H9 (cell line): Measurements from ENCODE around the gene DPH6. TPM values are rescaled to one million over a fixed set of nuclear protein-coding genes. Genes with fewer than 3 reads are reported as not detected.

Experiments used
- DNase-seq: peaks from one replicate; pipeline ENCODE4 v3.0.0-alpha.2; 2017
- H2AFZ ChIP-seq: one replicate; pipeline ENCODE4 v1.6.1; 2013; ENCODE audit warnings: mild to moderate bottlenecking, low read length, control low read depth, moderate library complexity
- H2AK5ac ChIP-seq: 2 replicates; pipeline ENCODE4 v1.6.1; 2013; ENCODE audit warnings: low read length, control low read depth, mixed read lengths; ENCODE audit not compliant: insufficient read length
- H2BK120ac ChIP-seq: one replicate; pipeline ENCODE4 v1.6.1; 2013; ENCODE audit warnings: low read depth, mild to moderate bottlenecking, low read length, control low read depth, inconsistent platforms; ENCODE audit not compliant: poor library complexity, severe bottlenecking
- H2BK12ac ChIP-seq: 2 replicates; pipeline ENCODE4 v1.6.1; 2013; ENCODE audit warnings: low read length, control low read depth, mixed read lengths, low read depth; ENCODE audit not compliant: insufficient read length
- H2BK15ac ChIP-seq: 2 replicates; pipeline ENCODE4 v1.6.1; 2013; ENCODE audit warnings: low read depth, low read length, control low read depth
- H2BK20ac ChIP-seq: one replicate; pipeline ENCODE4 v1.6.1; 2013; ENCODE audit warnings: low read depth, mild to moderate bottlenecking, low read length, control low read depth, inconsistent platforms; ENCODE audit not compliant: poor library complexity, severe bottlenecking
- H2BK5ac ChIP-seq: 2 replicates; pipeline ENCODE4 v1.6.1; 2013; ENCODE audit warnings: low read length, control low read depth, mixed read lengths; ENCODE audit not compliant: insufficient read length
- H3K14ac ChIP-seq: 2 replicates; pipeline ENCODE4 v1.6.1; 2013; ENCODE audit warnings: low read length, control low read depth; ENCODE audit not compliant: insufficient read depth
- H3K18ac ChIP-seq: 2 replicates; pipeline ENCODE4 v1.6.1; 2013; ENCODE audit warnings: low read depth, mild to moderate bottlenecking, mixed read lengths, low read length, control low read depth; ENCODE audit not compliant: insufficient read length
- H3K23ac ChIP-seq: 2 replicates; pipeline ENCODE4 v1.6.1; 2013; ENCODE audit warnings: low read length, control low read depth, mixed read lengths, low read depth; ENCODE audit not compliant: insufficient read length
- H3K23me2 ChIP-seq: 2 replicates; pipeline ENCODE4 v1.6.1; 2013; ENCODE audit warnings: low read depth, mild to moderate bottlenecking, mixed read lengths, low read length, control low read depth; ENCODE audit not compliant: insufficient read length, poor library complexity, severe bottlenecking
- H3K27ac ChIP-seq: 2 replicates; pipeline ENCODE4 v1.5.1; 2013; ENCODE audit warnings: low read length, control low read depth, mixed read lengths, low read depth; ENCODE audit not compliant: insufficient read length
- H3K27me3 ChIP-seq: 2 replicates; pipeline ENCODE4 v1.6.1; 2013; ENCODE audit warnings: low read length, control low read depth, inconsistent platforms; ENCODE audit not compliant: insufficient read depth
- H3K4ac ChIP-seq: 2 replicates; pipeline ENCODE4 v1.6.1; 2013; ENCODE audit warnings: low read depth, mild to moderate bottlenecking, control low read depth, inconsistent platforms, low read length, moderate library complexity
- H3K4me1 ChIP-seq: 2 replicates; pipeline ENCODE4 v1.6.1; 2013; ENCODE audit warnings: low read length, control low read depth, inconsistent platforms; ENCODE audit not compliant: insufficient read depth
- H3K4me2 ChIP-seq: 2 replicates; pipeline ENCODE4 v1.6.1; 2013; ENCODE audit warnings: low read length, control low read depth, mixed read lengths; ENCODE audit not compliant: insufficient read length, insufficient read depth
- H3K56ac ChIP-seq: 2 replicates; pipeline ENCODE4 v1.6.1; 2013; ENCODE audit warnings: low read depth, mild to moderate bottlenecking, mixed read lengths, low read length, control low read depth; ENCODE audit not compliant: insufficient read length
- H3K79me1 ChIP-seq: 2 replicates; pipeline ENCODE4 v1.6.1; 2013; ENCODE audit warnings: low read depth, mild to moderate bottlenecking, moderate library complexity, low read length, control low read depth, inconsistent platforms; ENCODE audit not compliant: insufficient read depth, poor library complexity, severe bottlenecking
- H3K79me2 ChIP-seq: 2 replicates; pipeline ENCODE4 v1.6.1; 2013; ENCODE audit warnings: low read length, control low read depth, inconsistent platforms; ENCODE audit not compliant: insufficient read depth
- H3K9ac ChIP-seq: 2 replicates; pipeline ENCODE4 v1.6.1; 2013; ENCODE audit warnings: low read length, control low read depth, mixed read lengths; ENCODE audit not compliant: insufficient read length; ENCODE audit errors: extremely low read depth
- H3K9me3 ChIP-seq: one replicate; pipeline ENCODE4 v1.6.1; 2013; ENCODE audit warnings: low read depth, low read length, inconsistent platforms; ENCODE audit not compliant: control insufficient read depth
- H3T11ph ChIP-seq: one replicate; pipeline ENCODE4 v1.6.1; 2013; ENCODE audit warnings: mild to moderate bottlenecking, low read length, control low read depth, inconsistent platforms
- H4K20me1 ChIP-seq: one replicate; pipeline ENCODE4 v1.6.1; 2013; ENCODE audit not compliant: control insufficient read depth, insufficient read length, insufficient read depth
- H4K5ac ChIP-seq: 2 replicates; pipeline ENCODE4 v1.6.1; 2013; ENCODE audit warnings: low read depth, mild to moderate bottlenecking, mixed read lengths, low read length, control low read depth; ENCODE audit not compliant: insufficient read length
- H4K8ac ChIP-seq: replicated peaks from 2 replicates; pipeline ENCODE4 v1.6.1; 2013; ENCODE audit warnings: low read length, control low read depth, mixed read lengths, low read depth; ENCODE audit not compliant: insufficient read length
- H4K91ac ChIP-seq: 2 replicates; pipeline ENCODE4 v1.6.1; 2013; ENCODE audit warnings: low read depth, mild to moderate bottlenecking, moderate library complexity, mixed read lengths, low read length, control low read depth; ENCODE audit not compliant: insufficient read length
- H3K27ac Mint-ChIP-seq, 3 experiments: 2 replicates in 2 of 3; 3 replicates in 1 of 3; pipeline ENCODE4 v1.8.0; 2020 to 2021; ENCODE audit warnings: mixed read lengths in 3 of 3, mild to moderate bottlenecking in 1 of 3, moderate library complexity in 1 of 3
- H3K27me3 Mint-ChIP-seq: 2 replicates; pipeline ENCODE4 v1.8.0; 2021; ENCODE audit warnings: low read depth, mild to moderate bottlenecking, moderate library complexity, mixed read lengths
- H3K36me3 Mint-ChIP-seq, 3 experiments: 2 replicates in 2 of 3; 3 replicates in 1 of 3; pipeline ENCODE4 v1.8.0; 2020 to 2021; ENCODE audit warnings: low read depth in 3 of 3, mixed read lengths in 3 of 3; ENCODE audit not compliant: insufficient read depth in 1 of 3
- H3K4me1 Mint-ChIP-seq, 2 experiments: 2 replicates each; pipeline ENCODE4 v1.8.0; 2020; ENCODE audit warnings: mixed read lengths in 2 of 2
- H3K4me3 Mint-ChIP-seq, 2 experiments: 2 replicates in 1 of 2; 3 replicates in 1 of 2; pipeline ENCODE4 v1.8.0; 2020 to 2021; ENCODE audit warnings: mild to moderate bottlenecking in 2 of 2, mixed read lengths in 2 of 2, moderate library complexity in 1 of 2
- H3K9me3 Mint-ChIP-seq, 2 experiments: 2 replicates in 1 of 2; 3 replicates in 1 of 2; pipeline ENCODE4 v1.8.0; 2020; ENCODE audit warnings: mild to moderate bottlenecking in 2 of 2, mixed read lengths in 2 of 2, moderate library complexity in 1 of 2
- CTCF ChIP-seq: fragments of 200-600 bp; sonication (generic); conservative IDR thresholded peaks from 3 replicates; pipeline ENCODE4 v1.8.0; 2021; ENCODE audit warnings: antibody characterized with exemption, mild to moderate bottlenecking
- WGBS: extraction: QIAGEN DNeasy Blood & Tissue Kit; methylation state at CpG from one replicate; pipeline ENCODE4 v1.1.7; 2013; ENCODE audit warnings: missing lambda C conversion rate, low lambda C conversion rate, mixed read lengths; ENCODE audit not compliant: insufficient read length; ENCODE audit errors: extremely low coverage; 5-methylcytosine and 5-hydroxymethylcytosine counted together
- total RNA-seq: library from RNA; stranded (reverse); gene quantifications from 2 replicates; pipeline ENCODE4 v1.2.1, GENCODE V29; 2021

DPH6 gene
- total RNA-seq, 1 experiment from 2014 or later = 42.0 TPM

DNA sequence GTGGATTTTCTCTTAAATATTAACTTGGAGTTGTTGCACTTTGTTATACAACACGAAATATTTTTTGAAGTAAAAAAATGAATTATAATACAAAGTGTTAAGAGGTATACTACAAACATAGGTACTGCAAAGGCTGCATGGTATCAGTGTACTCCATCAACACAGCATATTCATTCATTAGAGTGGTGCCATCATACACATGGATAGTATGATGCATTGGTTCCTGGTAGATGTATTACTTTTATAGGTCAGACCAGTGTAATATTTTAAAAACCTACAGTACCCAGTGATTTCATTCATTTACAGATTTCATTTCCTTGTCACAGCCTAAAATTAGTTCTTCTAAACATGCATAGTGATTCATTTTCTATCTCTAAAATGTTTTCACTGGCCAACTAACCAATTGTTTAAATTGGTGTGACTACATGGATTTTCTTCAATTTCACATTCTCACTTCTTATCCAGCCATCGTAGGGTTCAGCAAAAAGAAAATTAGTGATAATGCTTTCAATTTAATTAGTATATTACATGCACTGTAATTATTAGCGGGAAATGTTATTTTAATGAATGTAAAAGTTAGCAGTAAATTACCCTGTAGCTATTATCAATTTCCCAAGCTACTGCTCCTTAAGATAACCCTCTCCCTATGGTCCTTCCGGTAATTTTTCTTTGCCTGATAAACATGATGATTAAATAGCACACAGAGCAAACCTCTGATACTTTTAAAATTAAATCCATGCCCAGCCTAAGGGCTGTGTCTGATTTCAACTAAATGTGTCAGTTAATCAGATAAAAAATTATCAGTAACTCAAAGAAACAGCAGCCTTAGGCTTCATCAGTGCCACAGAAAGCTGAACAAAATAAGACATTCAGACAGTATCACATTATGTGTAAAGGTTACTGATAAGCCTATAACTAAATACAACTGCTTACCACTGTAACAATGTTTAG lies 68.4 kb downstream of the DPH6 start:
- Histone ChIP-seq H3K4me2 (no peak overlapping the region), H3K4ac (no peak overlapping the region), H3K79me2 (no peaks in the 10 kb centered on the region), H4K5ac (no peak overlapping the region), H3K79me1 (no peaks in the 10 kb centered on the region), H3K14ac (no peak overlapping the region), H3K18ac (no peak overlapping the region), H3K9ac (no peak overlapping the region), H2BK5ac (no peak overlapping the region), H4K91ac (no peak overlapping the region), H4K8ac (no peak overlapping the region), H3K9me3 (no peaks in the 10 kb centered on the region), H3T11ph (no peak overlapping the region), H3K4me1 (no peaks in the 10 kb centered on the region), H3K27ac (no peak overlapping the region), H2AFZ (no peak overlapping the region), H2BK120ac (no peak overlapping the region), H3K23me2 (no peaks in the 10 kb centered on the region), H2AK5ac (no peak overlapping the region), H2BK12ac (no peak overlapping the region), H4K20me1 (no peaks in the 10 kb centered on the region), H2BK15ac (no peak overlapping the region), H2BK20ac (no peak overlapping the region), H3K56ac (no peak overlapping the region), H3K23ac (no peak overlapping the region), H3K27me3 (no peaks in the 10 kb centered on the region)
- H3K4me3 Mint-ChIP-seq = no peak overlapping the region
- H3K36me3 Mint-ChIP-seq = no peaks in the 10 kb centered on the region
- no peak overlapping the region for H3K27ac Mint-ChIP-seq
- H3K4me1 Mint-ChIP-seq = peaks cover 14% of the 10 kb centered on the region in 2 experiments
- DNase-seq = no peak
- TF ChIP-seq CTCF = no peak
- no peaks in the 10 kb centered on the region for H3K9me3 Mint-ChIP-seq
- WGBS = no CpG with 5 or more reads among the region's 4 CpGs
- H3K27me3 Mint-ChIP-seq = no peaks in the 10 kb centered on the region
